PC-9 (cell line): ENCODE data around the gene ZNF865. TPM values are rescaled to one million over a fixed set of nuclear protein-coding genes. Genes with fewer than 3 reads are reported as not detected.

Source experiments
- BruUV-seq: library from RNA; stranded (reverse); fragments of 400-500 nt; replicated peaks from 2 replicates; lab custom pipeline; 2021; lab: Mats Ljungman, UMichigan
- CTCF ChIA-PET: fragments of 300-600 bp; sonication (Branson Sonifier 250); formaldehyde crosslinking; loops from one replicate; lab custom pipeline; 2022; ENCODE audit warnings: antibody characterized with exemption; lab: Charles Lee
- POLR2A ChIA-PET: fragments of 300-600 bp; sonication (Branson Sonifier 250); formaldehyde crosslinking; loops from one replicate; lab custom pipeline; 2022; ENCODE audit warnings: antibody characterized with exemption; ENCODE audit not compliant: unreplicated experiment; lab: Charles Lee
- DNase-seq, 2 experiments: peaks; one replicate each; pipeline versions ENCODE4 v3.0.0 to v3.0.0-alpha.2; 2015 to 2022; ENCODE audit warnings: mixed read lengths in 1 of 2
- H2AFZ ChIP-seq: fragments of 200-600 bp; sonication (generic); 2 replicates; pipeline ENCODE4 v1.8.1; 2017; ENCODE audit warnings: antibody characterized with exemption
- H3F3A ChIP-seq: fragments of 200-600 bp; sonication (generic); 2 replicates; pipeline ENCODE4 v1.8.1; 2017; ENCODE audit warnings: antibody characterized with exemption, mild to moderate bottlenecking, low read depth; ENCODE audit not compliant: insufficient read depth
- H3K27ac ChIP-seq: fragments of 200-600 bp; sonication (generic); 2 replicates; pipeline ENCODE4 v1.6.1; 2016; ENCODE audit warnings: mixed run types
- H3K27me3 ChIP-seq: fragments of 200-600 bp; sonication (generic); 2 replicates; pipeline ENCODE4 v1.6.1; 2016; ENCODE audit warnings: low read depth, mixed run types; ENCODE audit not compliant: insufficient read depth
- H3K36me3 ChIP-seq: fragments of 200-600 bp; sonication (generic); 2 replicates; pipeline ENCODE4 v1.6.1; 2016; ENCODE audit warnings: low read depth, mixed run types
- H3K4me1 ChIP-seq: fragments of 200-600 bp; sonication (generic); replicated peaks from 2 replicates; pipeline ENCODE4 v1.6.1; 2016; ENCODE audit warnings: mixed run types; ENCODE audit not compliant: insufficient read depth
- H3K4me2 ChIP-seq: fragments of 200-600 bp; sonication (generic); 2 replicates; pipeline ENCODE4 v1.6.1; 2017; ENCODE audit warnings: mixed run types
- H3K4me3 ChIP-seq: fragments of 200-600 bp; sonication (generic); 2 replicates; pipeline ENCODE4 v1.6.1; 2016; ENCODE audit warnings: mixed run types
- H3K79me2 ChIP-seq: fragments of 200-600 bp; sonication (generic); 2 replicates; pipeline ENCODE4 v1.6.1; 2017; ENCODE audit warnings: low read depth, mixed run types
- H3K9me2 ChIP-seq: fragments of 200-600 bp; sonication (generic); 2 replicates; pipeline ENCODE4 v1.8.1; 2017; ENCODE audit warnings: mild to moderate bottlenecking; ENCODE audit not compliant: insufficient read depth
- H3K9me3 ChIP-seq: fragments of 200-600 bp; sonication (generic); 2 replicates; pipeline ENCODE4 v1.8.1; 2016; ENCODE audit warnings: low read depth; ENCODE audit not compliant: insufficient read depth
- H4K20me1 ChIP-seq: fragments of 200-600 bp; sonication (generic); 2 replicates; pipeline ENCODE4 v1.8.1; 2017; ENCODE audit not compliant: insufficient read depth
- CTCF ChIP-seq: fragments of 200-600 bp; sonication (generic); conservative IDR thresholded peaks from 2 replicates; pipeline ENCODE4 v1.6.1; 2017; ENCODE audit warnings: mixed run types, antibody characterized with exemption, mild to moderate bottlenecking, moderate library complexity
- EZH2 ChIP-seq: fragments of 200-600 bp; sonication (generic); IDR thresholded peaks from 2 replicates; pipeline ENCODE4 v1.8.0; 2017; ENCODE audit warnings: antibody characterized with exemption, low read depth
- intact Hi-C: fragments of 100-400 bp; cut with micrococcal nuclease; formaldehyde crosslinking; loops from one replicate; pipeline ENCODE4 v1.10.0; 2022; ENCODE audit not compliant: unreplicated experiment
- total RNA-seq: library from RNA; stranded (reverse); gene quantifications from 2 replicates; pipeline ENCODE4 v1.2.3, GENCODE V29; 2021

ZNF865 gene
- total RNA-seq, 1 experiment from 2014 or later = 26.8 TPM

- DNase-seq = peak; percentile 71 to 97
- Histone ChIP-seq H3K4me1 (peaks cover 25% of the 10 kb centered on the region), H3K9me2 (no peaks in the 10 kb centered on the region), H3K9me3 (no peaks in the 10 kb centered on the region), H3K27me3 (no peaks in the 10 kb centered on the region), H3K27ac (peak within 1 kb of the TSS; percentile 95), H3K36me3 (peaks cover 26% of the 10 kb centered on the region), H3F3A (peaks cover 10% of the 10 kb centered on the region; the same call in 1 of the 2 replicates), H3K79me2 (peaks cover 52% of the 10 kb centered on the region), H2AFZ (peak within 1 kb of the TSS; percentile 90), H3K4me2 (peak within 1 kb of the TSS; percentile 99), H3K4me3 (peak within 1 kb of the TSS; percentile 93), H4K20me1 (peaks cover 46% of the 10 kb centered on the region)
- BruUV-seq = no TSS peak
- TF ChIP-seq CTCF (0 out of 2 replicates have a peak, but pooled peaks have one; percentile 4), EZH2 (no peak)
- ChIA-PET POLR2A (interaction anchor here (0.6 to 1.4 kb wide), 16 partner anchors 12 to 1206 kb away, joined by 3 to 13 read pairs (median 4); partner anchors contain the start of genes CDC42EP5, FIZ1, LENG9 and UBE2S), CTCF (interaction anchor here (0.5 to 1.3 kb wide), 4 partner anchors 13 to 940 kb away, joined by 4 to 8 read pairs (median 6); partner anchors contain the start of gene ZNF71)
- intact Hi-C loops = loop anchor here (1.0 to 5.0 kb wide), 3 partner anchors 12 to 487 kb away; partner anchors contain the start of genes ZNF444 and ZNF581
These were observed 49.6 kb downstream of the ZNF865 start, which contains the start of gene U2AF2 for GRCh38 chr19:55654868-55655647. Gene U2AF2 (plus strand): TSS chr19:55655035. CDS start chr19:55655105, 70 bp downstream.

DNA sequence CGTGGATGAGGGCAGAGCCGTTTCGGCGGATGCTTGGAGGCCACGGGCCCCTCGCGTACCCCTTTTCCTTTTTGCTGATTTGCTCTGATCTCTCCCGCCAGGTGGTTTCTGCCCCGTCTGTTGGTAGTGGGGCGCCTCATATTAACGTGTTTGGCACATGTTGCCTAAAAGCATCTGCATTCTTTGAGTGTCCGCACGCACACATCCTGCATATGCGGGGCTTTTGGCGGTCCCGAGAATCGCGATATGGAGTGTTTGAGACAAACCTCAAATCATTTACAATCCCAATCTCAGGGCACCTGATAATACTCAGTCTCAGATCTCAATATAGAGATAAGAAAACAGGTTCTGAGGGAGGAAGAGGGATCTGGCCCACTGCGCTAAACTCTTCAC is 50.2 kb downstream of the ZNF865 start:
- POLR2A ChIA-PET = no interaction called here
- peaks cover 10% of the 10 kb centered on the region; the same call in 1 of the 2 replicates for H3F3A ChIP-seq
- H3K9me2 ChIP-seq = no peaks in the 10 kb centered on the region
- H3K36me3 ChIP-seq = peaks cover 26% of the 10 kb centered on the region
- CTCF ChIA-PET = no interaction called here
- no peak for DNase-seq
- peaks cover 25% of the 10 kb centered on the region for H3K4me1 ChIP-seq
- H3K27ac ChIP-seq = peak overlapping the region; percentile 95
- no peak for TF ChIP-seq EZH2
- no peak for TF ChIP-seq CTCF
- intact Hi-C loops = loop anchor here (2.0 kb wide), 1 partner anchor 21 kb away; no protein-coding TSS in a partner anchor
- TSS peak; percentile 43 for BruUV-seq
- H3K27me3 ChIP-seq = no peaks in the 10 kb centered on the region
- H3K9me3 ChIP-seq = no peaks in the 10 kb centered on the region
- peak overlapping the region; percentile 56; the same call in 1 of the 2 replicates for H2AFZ ChIP-seq
- H3K79me2 ChIP-seq = peaks cover 58% of the 10 kb centered on the region
- H4K20me1 ChIP-seq = peaks cover 52% of the 10 kb centered on the region
- peak overlapping the region; percentile 93 for H3K4me3 ChIP-seq
- peak overlapping the region; percentile 99 for H3K4me2 ChIP-seq

- H4K20me1 ChIP-seq = peaks cover 61% of the 10 kb centered on the region
- H3K4me3 ChIP-seq = peak overlapping the region; percentile 93
- H2AFZ ChIP-seq = no peak overlapping the region
- peak overlapping the region; percentile 99 for H3K4me2 ChIP-seq
- intact Hi-C loops = no loop called here
- no TSS peak for BruUV-seq
- peaks cover 25% of the 10 kb centered on the region for H3K4me1 ChIP-seq
- POLR2A ChIA-PET = no interaction called here
- CTCF ChIA-PET = no interaction called here
- no peaks in the 10 kb centered on the region for H3K9me3 ChIP-seq
- 0 out of 2 replicates have a peak overlapping the region, but pooled peaks have one; percentile 95 for H3K27ac ChIP-seq
- no peaks in the 10 kb centered on the region for H3K9me2 ChIP-seq
- TF ChIP-seq CTCF = no peak
- TF ChIP-seq EZH2 = no peak
- no peaks in the 10 kb centered on the region for H3K27me3 ChIP-seq
- no peak for DNase-seq
- peaks cover 67% of the 10 kb centered on the region for H3K79me2 ChIP-seq
- peaks cover 12% of the 10 kb centered on the region; the same call in 1 of the 2 replicates for H3F3A ChIP-seq
- H3K36me3 ChIP-seq = peaks cover 28% of the 10 kb centered on the region
These were observed 51.1 kb downstream of the ZNF865 start for GRCh38 chr19:55656552-55656951.
